Smooth muscle cell (in vitro differentiated cells): ENCODE measurements around the gene CNOT3. TPM values are rescaled to one million over a fixed set of nuclear protein-coding genes. Genes with fewer than 3 reads are reported as not detected.
"Not testable (repeated sequence)": the region's sequence is repeated elsewhere in the genome, so short reads cannot be mapped to it uniquely, and the experiment has no call there.

Experiments
- DNase-seq: peaks from one replicate; lab custom pipeline; 2025; ENCODE audit not compliant: unreplicated experiment; lab: John Stamatoyannopoulos, UW
- H2AFZ ChIP-seq: fragments of 200-600 bp; sonication (generic); 2 replicates; pipeline ENCODE4 v1.6.0; 2016; ENCODE audit warnings: antibody characterized with exemption, low read depth, mild to moderate bottlenecking
- H3F3A ChIP-seq: fragments of 200-600 bp; sonication (generic); 2 replicates; pipeline ENCODE4 v1.6.0; 2017; ENCODE audit warnings: antibody characterized with exemption, low read depth
- H3K27ac ChIP-seq: fragments of 200-600 bp; sonication (generic); 2 replicates; pipeline ENCODE4 v1.5.1; 2016; ENCODE audit warnings: low read depth, mild to moderate bottlenecking
- H3K27me3 ChIP-seq: fragments of 200-600 bp; sonication (generic); 2 replicates; pipeline ENCODE4 v1.6.1; 2016; ENCODE audit warnings: low read depth, mild to moderate bottlenecking
- H3K36me3 ChIP-seq: fragments of 200-600 bp; sonication (generic); 2 replicates; pipeline ENCODE4 v1.5.1; 2016; ENCODE audit warnings: low read depth
- H3K4me1 ChIP-seq: fragments of 200-600 bp; sonication (generic); 2 replicates; pipeline ENCODE4 v1.5.1; 2016; ENCODE audit warnings: low read depth
- H3K4me2 ChIP-seq: fragments of 200-600 bp; sonication (generic); 2 replicates; pipeline ENCODE4 v1.6.0; 2016; ENCODE audit warnings: mild to moderate bottlenecking
- H3K4me3 ChIP-seq: fragments of 200-600 bp; sonication (generic); 2 replicates; pipeline ENCODE4 v1.5.1; 2016; ENCODE audit warnings: mild to moderate bottlenecking
- H3K79me2 ChIP-seq: fragments of 200-600 bp; sonication (generic); 2 replicates; pipeline ENCODE4 v1.6.0; 2016; ENCODE audit warnings: low read depth, mild to moderate bottlenecking
- H3K9ac ChIP-seq: fragments of 200-600 bp; sonication (generic); 2 replicates; pipeline ENCODE4 v1.6.0; 2016; ENCODE audit warnings: low read depth
- H3K9me3 ChIP-seq: fragments of 200-600 bp; sonication (generic); replicated peaks from 2 replicates; pipeline ENCODE4 v1.5.1; 2016; ENCODE audit warnings: low read depth
- H4K20me1 ChIP-seq: fragments of 200-600 bp; sonication (generic); 2 replicates; pipeline ENCODE4 v1.6.0; 2016; ENCODE audit warnings: low read depth
- WGBS: methylation state at CpG from one replicate; pipeline ENCODE4 v1.1.7; 2016; ENCODE audit warnings: low lambda C conversion rate; 5-methylcytosine and 5-hydroxymethylcytosine counted together
- polyA plus RNA-seq: library from polyadenylated mRNA; unstranded; fragments of >200 nt; fragmentation: Nextera tagmentation; extraction: Ambion mirVana; gene quantifications from 2 replicates; pipeline ENCODE4 v1.2.1, GENCODE V29; 2016
- total RNA-seq: library from RNA; depleted of rRNA; stranded (reverse); fragments of >200 nt; gene quantifications from 2 replicates; pipeline ENCODE4 v1.2.3, GENCODE V29; 2014
- TF ChIP-seq, protein P1 (sequence below): fragments of 200-600 bp; sonication (generic); IDR thresholded peaks from 2 replicates; pipeline ENCODE4 v1.5.1; 2017; ENCODE audit warnings: borderline replicate concordance, mild to moderate bottlenecking, antibody characterized with exemption; ENCODE audit not compliant: insufficient read depth, poor library complexity, severe bottlenecking

The CNOT3 gene
- total and polyA plus RNA-seq, 2 experiments from 2014 or later = 12.4 to 31.4 TPM

DNA sequence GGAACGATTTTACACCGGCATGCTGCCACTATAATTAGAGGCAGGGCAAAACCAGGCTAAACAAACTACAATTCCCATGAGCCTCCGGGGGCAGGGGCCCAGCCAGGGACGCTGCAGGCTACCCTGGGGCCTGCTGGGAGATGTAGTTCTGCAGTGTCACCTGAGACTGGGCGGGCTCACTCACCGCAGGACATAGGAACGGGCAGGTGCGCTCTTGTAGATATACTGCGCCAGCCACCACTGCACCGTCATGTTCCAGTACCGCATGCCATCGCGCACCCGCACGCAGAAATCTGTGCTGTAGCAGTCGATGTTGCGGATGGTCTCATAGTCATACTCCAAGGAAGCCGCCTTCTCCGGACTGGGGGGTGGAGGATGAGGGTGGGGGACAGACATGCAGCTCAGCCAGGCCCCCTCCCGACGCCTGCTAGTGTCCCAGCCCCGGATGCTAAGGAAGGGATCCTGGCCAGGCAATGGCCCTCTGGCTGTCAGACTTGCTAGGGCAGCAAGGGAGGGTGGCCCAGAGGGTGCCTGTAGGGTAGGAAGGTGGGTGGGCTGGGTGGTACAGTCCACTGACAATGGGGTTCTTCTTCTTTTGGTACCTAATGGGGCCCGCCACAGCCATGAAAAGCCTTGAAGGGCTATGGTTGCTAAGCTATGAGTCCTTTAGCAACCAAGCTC, 41.2 kb downstream of the CNOT3 start:
- Histone ChIP-seq H3K4me2 (no peak overlapping the region), H3K36me3 (no peaks in the 10 kb centered on the region), H3K79me2 (no peaks in the 10 kb centered on the region), H3F3A (no peaks in the 10 kb centered on the region), H3K4me3 (no peak overlapping the region), H2AFZ (no peak overlapping the region), H3K27me3 (no peaks in the 10 kb centered on the region), H3K27ac (no peak overlapping the region), H3K4me1 (no peaks in the 10 kb centered on the region), H4K20me1 (no peaks in the 10 kb centered on the region), H3K9ac (no peak overlapping the region), H3K9me3 (no peaks in the 10 kb centered on the region)
- 90% methylated on average over 23 of the region's 23 CpGs for WGBS
- no peak for DNase-seq
- TF ChIP-seq, protein P1, sequence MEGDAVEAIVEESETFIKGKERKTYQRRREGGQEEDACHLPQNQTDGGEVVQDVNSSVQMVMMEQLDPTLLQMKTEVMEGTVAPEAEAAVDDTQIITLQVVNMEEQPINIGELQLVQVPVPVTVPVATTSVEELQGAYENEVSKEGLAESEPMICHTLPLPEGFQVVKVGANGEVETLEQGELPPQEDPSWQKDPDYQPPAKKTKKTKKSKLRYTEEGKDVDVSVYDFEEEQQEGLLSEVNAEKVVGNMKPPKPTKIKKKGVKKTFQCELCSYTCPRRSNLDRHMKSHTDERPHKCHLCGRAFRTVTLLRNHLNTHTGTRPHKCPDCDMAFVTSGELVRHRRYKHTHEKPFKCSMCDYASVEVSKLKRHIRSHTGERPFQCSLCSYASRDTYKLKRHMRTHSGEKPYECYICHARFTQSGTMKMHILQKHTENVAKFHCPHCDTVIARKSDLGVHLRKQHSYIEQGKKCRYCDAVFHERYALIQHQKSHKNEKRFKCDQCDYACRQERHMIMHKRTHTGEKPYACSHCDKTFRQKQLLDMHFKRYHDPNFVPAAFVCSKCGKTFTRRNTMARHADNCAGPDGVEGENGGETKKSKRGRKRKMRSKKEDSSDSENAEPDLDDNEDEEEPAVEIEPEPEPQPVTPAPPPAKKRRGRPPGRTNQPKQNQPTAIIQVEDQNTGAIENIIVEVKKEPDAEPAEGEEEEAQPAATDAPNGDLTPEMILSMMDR = no peak

DNA sequence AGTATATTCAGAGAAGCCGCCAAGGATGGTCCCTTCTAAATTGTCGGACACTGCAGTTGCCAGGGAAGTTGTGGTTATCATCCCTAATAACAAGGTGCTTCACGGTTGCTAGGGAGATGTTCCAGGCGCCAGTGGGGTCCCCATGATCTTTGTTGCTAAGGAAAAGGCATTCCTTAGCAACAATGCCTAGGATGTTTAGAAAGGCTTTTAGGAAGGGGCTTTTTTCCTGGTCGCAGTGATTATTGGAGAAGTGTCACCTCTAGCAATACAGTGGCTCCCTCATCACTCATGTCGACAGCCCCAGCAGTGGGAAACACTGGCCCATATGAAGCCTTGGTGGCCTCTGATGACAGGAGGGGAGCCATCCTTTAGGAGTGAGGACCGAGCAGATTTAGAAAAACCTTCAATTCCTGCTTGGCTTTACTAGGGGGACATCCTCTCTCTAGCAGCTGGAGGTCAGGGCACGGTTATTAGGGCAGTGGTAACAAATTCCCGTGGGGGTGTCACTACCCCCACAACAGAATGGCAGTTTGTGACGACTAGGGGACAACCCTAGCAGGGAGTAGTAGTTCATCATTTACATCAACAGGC, 41.8 kb downstream of the CNOT3 start:
- TF ChIP-seq, protein P1 = no peak
- no peak overlapping the region for H3K9ac ChIP-seq
- DNase-seq = no peak
- no peaks in the 10 kb centered on the region for H3F3A ChIP-seq
- H3K4me2 ChIP-seq = no peak overlapping the region
- no peak overlapping the region for H3K4me3 ChIP-seq
- H3K27ac ChIP-seq = no peak overlapping the region
- H3K79me2 ChIP-seq = no peaks in the 10 kb centered on the region
- no peaks in the 10 kb centered on the region for H3K9me3 ChIP-seq
- H3K4me1 ChIP-seq = no peaks in the 10 kb centered on the region
- H3K36me3 ChIP-seq = no peaks in the 10 kb centered on the region
- H3K27me3 ChIP-seq = no peaks in the 10 kb centered on the region
- WGBS = 97% methylated on average over 10 of the region's 10 CpGs
- H2AFZ ChIP-seq = no peak overlapping the region
- H4K20me1 ChIP-seq = no peaks in the 10 kb centered on the region

DNA sequence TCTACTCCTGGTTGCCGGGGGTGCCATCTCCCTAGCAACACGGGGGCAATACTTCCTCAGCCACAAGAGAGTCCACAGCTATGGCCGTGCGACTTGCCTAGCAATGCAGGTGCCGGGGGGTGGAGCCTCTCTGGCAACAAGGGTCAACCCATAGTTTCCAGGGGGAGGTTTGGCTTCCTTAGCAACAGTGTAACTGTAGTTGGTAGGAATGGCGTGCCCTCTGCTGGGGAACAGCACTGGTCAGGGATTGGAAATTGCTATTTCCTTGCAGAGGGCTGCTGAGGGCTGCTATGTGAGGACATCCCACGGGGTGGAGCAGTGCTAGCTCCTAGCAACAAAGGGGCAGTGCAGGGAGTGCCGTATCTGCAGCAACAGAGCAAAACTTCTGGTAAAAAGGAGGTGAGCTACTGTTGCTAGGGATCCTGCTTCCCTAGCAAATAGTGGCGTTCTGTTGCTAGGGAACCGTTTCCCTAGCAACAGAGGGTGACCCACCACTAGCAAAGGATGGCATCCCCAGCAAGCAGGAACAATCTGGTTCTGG, 42.4 kb downstream of the CNOT3 start:
- Histone ChIP-seq H3K4me2 (no peak overlapping the region), H3K9ac (no peak overlapping the region), H3F3A (no peaks in the 10 kb centered on the region), H3K9me3 (no peaks in the 10 kb centered on the region), H3K4me1 (no peaks in the 10 kb centered on the region), H3K4me3 (no peak overlapping the region), H3K36me3 (no peaks in the 10 kb centered on the region), H3K27ac (no peak overlapping the region), H4K20me1 (no peaks in the 10 kb centered on the region), H3K79me2 (no peaks in the 10 kb centered on the region), H3K27me3 (no peaks in the 10 kb centered on the region), H2AFZ (no peak overlapping the region)
- WGBS = 73% methylated on average over 10 of the region's 10 CpGs
- TF ChIP-seq, protein P1 = no peak
- no peak for DNase-seq

GRCh38 chr19:54180691-54181091, 43.1 kb downstream of the CNOT3 start:
- WGBS = 99% methylated on average over 20 of the region's 37 CpGs
- H3K27ac ChIP-seq = no peak overlapping the region

GRCh38 chr19:54181894-54182293, 44.3 kb downstream of the CNOT3 start:
- not testable (repeated sequence) for H3K27ac ChIP-seq, H3K9ac ChIP-seq, H3F3A ChIP-seq, H3K9me3 ChIP-seq, H3K4me3 ChIP-seq, H3K36me3 ChIP-seq, H3K79me2 ChIP-seq, H3K27me3 ChIP-seq, DNase-seq, H2AFZ ChIP-seq, H3K4me2 ChIP-seq, H3K4me1 ChIP-seq, H4K20me1 ChIP-seq
- 88% methylated on average over 3 of the region's 3 CpGs for WGBS

More at GRCh38 chr19:54180691-54181091, 43.1 kb downstream of the CNOT3 start:
- Histone ChIP-seq H2AFZ (no peak overlapping the region), H3K4me1 (no peaks in the 10 kb centered on the region), H3K27me3 (no peaks in the 10 kb centered on the region), H3K9me3 (no peaks in the 10 kb centered on the region), H3K4me3 (no peak overlapping the region), H3K9ac (no peak overlapping the region), H4K20me1 (no peaks in the 10 kb centered on the region), H3K4me2 (no peak overlapping the region), H3K79me2 (no peaks in the 10 kb centered on the region), H3K36me3 (no peaks in the 10 kb centered on the region), H3F3A (no peaks in the 10 kb centered on the region)
- TF ChIP-seq, protein P1 = no peak
- DNase-seq = no peak
